Hepatocyte (in vitro differentiated cells): ENCODE results near the gene DBF4B. TPM values are rescaled to one million over a fixed set of nuclear protein-coding genes. Genes with fewer than 3 reads are reported as not detected.

Source experiments
- DNase-seq: peaks from one replicate; pipeline ENCODE4 v3.0.0-alpha.2; 2016; ENCODE audit warnings: low spot score
- H2AFZ ChIP-seq: fragments of 200-600 bp; sonication (generic); 2 replicates; pipeline ENCODE4 v1.6.0; 2016; ENCODE audit warnings: antibody characterized with exemption, mild to moderate bottlenecking
- H3K27ac ChIP-seq: fragments of 200-600 bp; sonication (generic); 2 replicates; pipeline ENCODE4 v1.5.1; 2016; ENCODE audit warnings: mild to moderate bottlenecking
- H3K27me3 ChIP-seq: fragments of 200-600 bp; sonication (generic); 2 replicates; pipeline ENCODE4 v1.6.1; 2016
- H3K36me3 ChIP-seq: fragments of 200-600 bp; sonication (generic); replicated peaks from 2 replicates; pipeline ENCODE4 v1.5.1; 2016; ENCODE audit warnings: low read depth; ENCODE audit not compliant: insufficient read depth
- H3K4me1 ChIP-seq: fragments of 200-600 bp; sonication (generic); 2 replicates; pipeline ENCODE4 v1.5.1; 2016; ENCODE audit warnings: mild to moderate bottlenecking, moderate library complexity; ENCODE audit not compliant: insufficient read depth
- H3K4me2 ChIP-seq: fragments of 200-600 bp; sonication (generic); 2 replicates; pipeline ENCODE4 v1.6.0; 2016
- H3K4me3 ChIP-seq: fragments of 200-600 bp; sonication (generic); 2 replicates; pipeline ENCODE4 v1.5.1; 2016; ENCODE audit warnings: mild to moderate bottlenecking
- H3K79me2 ChIP-seq: fragments of 200-600 bp; sonication (generic); 2 replicates; pipeline ENCODE4 v1.6.0; 2017; ENCODE audit warnings: mild to moderate bottlenecking
- H3K9me2 ChIP-seq: fragments of 200-600 bp; sonication (generic); replicated peaks from 2 replicates; pipeline ENCODE4 v1.6.0; 2017; ENCODE audit warnings: mild to moderate bottlenecking; ENCODE audit not compliant: insufficient read depth
- H3K9me3 ChIP-seq: fragments of 200-600 bp; sonication (generic); 2 replicates; pipeline ENCODE4 v1.5.1; 2016; ENCODE audit warnings: low read depth, mild to moderate bottlenecking
- H4K20me1 ChIP-seq: fragments of 200-600 bp; sonication (generic); 2 replicates; pipeline ENCODE4 v1.6.0; 2016; ENCODE audit warnings: mild to moderate bottlenecking; ENCODE audit not compliant: insufficient read depth, poor library complexity, severe bottlenecking
- CTCF ChIP-seq: fragments of 200-600 bp; sonication (generic); IDR thresholded peaks from 2 replicates; pipeline ENCODE4 v1.5.1; 2016; ENCODE audit warnings: antibody characterized with exemption, mild to moderate bottlenecking; ENCODE audit not compliant: poor library complexity
- EZH2 ChIP-seq: fragments of 200-600 bp; sonication (generic); IDR thresholded peaks from 2 replicates; pipeline ENCODE4 v1.6.1; 2016; ENCODE audit warnings: antibody characterized with exemption, mild to moderate bottlenecking, borderline replicate concordance
- EZH2phosphoT487 ChIP-seq: fragments of 200-600 bp; sonication (generic); IDR thresholded peaks from one replicate; pipeline ENCODE4 v1.6.1; 2018; ENCODE audit warnings: antibody characterized with exemption, mild to moderate bottlenecking, low read depth, moderate library complexity; ENCODE audit not compliant: unreplicated experiment, severe bottlenecking
- WGBS: methylation state at CpG from one replicate; pipeline ENCODE4 v1.1.6; 2016; ENCODE audit warnings: low lambda C conversion rate; ENCODE audit errors: missing lambda C conversion rate; 5-methylcytosine and 5-hydroxymethylcytosine counted together
- polyA plus RNA-seq: library from polyadenylated mRNA; unstranded; fragments of >200 nt; fragmentation: Nextera tagmentation; extraction: Ambion mirVana; gene quantifications from 2 replicates; pipeline ENCODE4 v1.2.1, GENCODE V29; 2016
- total RNA-seq: library from RNA; depleted of rRNA; stranded (reverse); fragments of >200 nt; gene quantifications from 2 replicates; pipeline ENCODE4 v1.2.3, GENCODE V29; 2014

DBF4B gene
- total and polyA plus RNA-seq, 2 experiments from 2014 or later, result 3.4 to 4.1 TPM

DNA sequence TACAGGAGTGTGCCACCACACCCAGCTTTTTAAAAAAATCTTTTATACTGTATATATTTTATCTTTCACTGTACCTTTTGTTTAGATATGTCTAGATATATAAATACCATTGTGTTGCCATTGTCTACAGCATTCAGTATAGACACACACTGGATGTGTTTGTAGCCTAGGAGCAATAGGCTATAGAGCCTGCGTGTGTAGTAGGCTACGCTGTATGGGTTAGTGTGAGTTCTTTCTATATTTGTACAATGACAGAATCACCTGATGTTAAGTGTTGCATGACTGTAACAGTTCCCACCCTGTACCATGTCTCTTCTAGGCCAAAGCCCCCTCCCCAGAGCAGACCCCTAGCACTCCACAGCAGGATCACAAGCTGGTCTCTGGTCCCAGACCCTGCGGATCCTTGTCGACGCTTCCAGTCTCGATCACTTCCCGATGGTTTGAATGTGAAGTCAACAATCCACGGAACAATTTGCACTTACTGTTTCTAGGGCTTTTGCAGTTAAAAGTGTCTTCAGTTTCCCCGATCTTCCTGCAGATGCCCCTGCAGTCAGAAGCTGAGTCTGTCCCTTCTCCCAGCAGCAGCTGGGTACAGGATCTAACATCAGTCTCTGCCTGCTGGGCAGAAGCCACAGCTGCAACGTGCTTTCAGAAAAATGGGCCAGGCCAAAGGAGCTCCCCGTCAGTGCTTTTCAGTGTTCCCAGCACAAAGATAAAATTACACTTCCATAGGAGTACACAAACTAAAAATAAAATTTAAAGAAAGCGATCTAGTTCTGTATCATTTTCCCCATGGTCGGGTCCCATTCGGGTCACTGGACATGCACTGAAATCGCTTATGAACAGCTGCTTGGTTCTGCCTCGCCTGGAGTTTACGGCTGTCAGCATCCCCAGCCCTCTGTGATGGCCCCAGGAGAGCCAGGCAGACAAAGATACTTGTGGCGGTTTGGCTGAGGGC, 85.7 kb downstream of the DBF4B start:
- DNase-seq, result no peak
- Histone ChIP-seq H2AFZ (no peak overlapping the region), H3K36me3 (no peaks in the 10 kb centered on the region), H3K9me3 (no peaks in the 10 kb centered on the region), H3K27me3 (no peaks in the 10 kb centered on the region), H3K79me2 (no peaks in the 10 kb centered on the region), H3K9me2 (no peaks in the 10 kb centered on the region), H4K20me1 (no peaks in the 10 kb centered on the region), H3K4me2 (no peak overlapping the region), H3K27ac (no peak overlapping the region), H3K4me3 (no peak overlapping the region), H3K4me1 (no peaks in the 10 kb centered on the region)
- TF ChIP-seq CTCF (no peak), EZH2 (no peak), EZH2phosphoT487 (no peak)
- whole genome bisulfite sequencing, result 90% methylated on average over 18 of the region's 18 CpGs

GRCh38 chr17:44794851-44795413, 86.5 kb downstream of the DBF4B start:
- Histone ChIP-seq H2AFZ (no peak overlapping the region), H3K4me2 (no peak overlapping the region), H3K36me3 (no peaks in the 10 kb centered on the region), H3K4me3 (no peak overlapping the region), H3K27ac (no peak overlapping the region), H3K9me3 (no peaks in the 10 kb centered on the region), H3K79me2 (no peaks in the 10 kb centered on the region), H3K4me1 (no peaks in the 10 kb centered on the region), H3K9me2 (no peaks in the 10 kb centered on the region), H3K27me3 (no peaks in the 10 kb centered on the region), H4K20me1 (no peaks in the 10 kb centered on the region)
- no peak for TF ChIP-seq EZH2phosphoT487
- no peak for TF ChIP-seq EZH2
- TF ChIP-seq CTCF, result no peak
- no peak for DNase-seq
- 75% methylated on average over 10 of the region's 10 CpGs for WGBS

- Histone ChIP-seq H4K20me1 (no peaks in the 10 kb centered on the region), H2AFZ (no peak overlapping the region), H3K4me1 (no peaks in the 10 kb centered on the region), H3K4me2 (no peak overlapping the region), H3K79me2 (no peaks in the 10 kb centered on the region), H3K27me3 (no peaks in the 10 kb centered on the region), H3K4me3 (no peak overlapping the region), H3K27ac (no peak overlapping the region), H3K36me3 (no peaks in the 10 kb centered on the region), H3K9me2 (no peaks in the 10 kb centered on the region), H3K9me3 (no peaks in the 10 kb centered on the region)
- no peak for DNase-seq
- WGBS, result 82% methylated on average over 9 of the region's 9 CpGs
- TF ChIP-seq CTCF (no peak), EZH2phosphoT487 (no peak)
Observed at GRCh38 chr17:44795421-44795820, 87.0 kb downstream of the DBF4B start.
